AG04450 (cell line): ENCODE measurements around the gene PRG2. TPM values are rescaled to one million over a fixed set of nuclear protein-coding genes. Genes with fewer than 3 reads are reported as not detected.

Experiments
- CTCF ChIA-PET: fragments of 300-600, 350-600 bp; formaldehyde crosslinking; extraction: SDS; loops from one replicate; lab custom pipeline; 2022; ENCODE audit warnings: antibody characterized with exemption, inconsistent platforms; lab: Charles Lee
- POLR2A ChIA-PET: fragments of 350-600 bp; formaldehyde crosslinking; extraction: SDS; loops from one replicate; lab custom pipeline; 2021; ENCODE audit warnings: antibody characterized with exemption, inconsistent platforms; lab: Yijun Ruan, JAX
- DNase-seq: peaks from one replicate; pipeline ENCODE4 v3.0.0-alpha.2; 2011; ENCODE audit warnings: low read depth, low spot score
- H3K27ac ChIP-seq: one replicate; pipeline ENCODE4 v1.5.1; 2012; ENCODE audit warnings: low read depth, low read length, control low read depth
- H3K27me3 ChIP-seq: one replicate; pipeline ENCODE4 v1.6.0; 2012; ENCODE audit warnings: low read length; ENCODE audit not compliant: control insufficient read depth, insufficient read depth
- H3K4me3 ChIP-seq: 2 replicates; pipeline ENCODE4 v1.5.1; 2011; ENCODE audit warnings: mild to moderate bottlenecking, low read depth, low read length, control low read depth
- H3K9me3 ChIP-seq: 2 replicates; pipeline ENCODE4 v1.5.1; 2012; ENCODE audit warnings: low read length; ENCODE audit not compliant: control insufficient read depth, insufficient read depth
- CTCF ChIP-seq: IDR thresholded peaks from 2 replicates; pipeline ENCODE4 v1.5.1; 2011; ENCODE audit warnings: low read depth, low read length, control low read depth, inconsistent platforms
- polyA plus RNA-seq: library from polyadenylated mRNA; depleted of rRNA; stranded (reverse); fragments of >200 nt; gene quantifications from 2 replicates; pipeline ENCODE4 v1.2.3, GENCODE V29; 2011

Gene PRG2
- polyA plus RNA-seq, 1 experiment: not detected

DNA sequence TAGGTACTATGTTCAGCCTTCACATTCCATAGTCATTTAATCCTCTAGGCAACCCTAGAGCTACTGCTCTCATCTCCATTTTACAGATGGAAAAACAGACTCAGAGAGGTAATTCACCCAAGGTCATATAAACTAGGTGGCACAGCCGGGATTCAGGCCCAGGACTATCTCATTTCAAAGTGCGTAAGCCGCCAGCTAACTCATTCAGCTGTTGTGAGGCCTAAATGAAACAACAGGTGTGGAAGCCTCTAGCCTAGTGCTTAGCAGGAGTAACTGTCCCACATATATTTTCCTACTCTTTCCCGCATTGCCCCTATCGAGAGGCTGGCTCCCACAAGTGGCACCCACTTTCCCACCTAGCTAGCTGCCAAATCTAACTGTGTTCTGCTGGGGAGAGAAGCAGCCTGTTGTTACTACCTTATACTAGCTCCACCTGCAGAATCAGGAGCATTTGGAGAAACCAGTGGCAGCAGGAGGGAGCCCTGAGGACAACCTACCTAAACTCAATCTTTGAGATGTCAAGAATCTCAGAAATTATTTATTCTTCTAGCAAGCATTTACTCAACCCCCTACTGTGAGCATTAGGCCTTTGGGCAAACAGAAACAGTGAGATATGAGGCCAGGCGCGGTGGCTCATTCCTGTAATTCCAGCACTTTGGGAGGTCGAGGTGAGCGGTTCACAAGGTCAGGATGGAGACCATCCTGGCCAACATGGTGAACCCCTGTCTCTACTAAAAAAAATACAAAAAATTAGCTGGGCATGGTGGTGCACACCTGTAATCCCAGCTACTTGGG lies 30.4 kb downstream of the PRG2 start:
- POLR2A ChIA-PET: interaction anchor here (0.6 kb wide), 1 partner anchor 9 kb away, joined by 5 read pairs; no protein-coding TSS in a partner anchor
- no peaks in the 10 kb centered on the region for H3K9me3 ChIP-seq
- DNase-seq: no peak
- H3K4me3 ChIP-seq: no peak overlapping the region
- peaks cover 43% of the 10 kb centered on the region for H3K27me3 ChIP-seq
- H3K27ac ChIP-seq: no peak overlapping the region
- CTCF ChIA-PET: interaction anchor here (0.6 to 2.5 kb wide), 2 partner anchors 14 to 97 kb away, joined by 3 to 8 read pairs; no protein-coding TSS in a partner anchor
- no peak for TF ChIP-seq CTCF

GRCh38 chr11:57359396-57359795 lies 31.1 kb downstream of the PRG2 start:
- Histone ChIP-seq H3K27ac (no peak overlapping the region), H3K27me3 (peaks cover 39% of the 10 kb centered on the region), H3K9me3 (no peaks in the 10 kb centered on the region), H3K4me3 (no peak overlapping the region)
- ChIA-PET POLR2A (no interaction called here), CTCF (interaction anchor here (0.6 to 3.4 kb wide), 2 partner anchors 14 to 98 kb away, joined by 3 to 12 read pairs; no protein-coding TSS in a partner anchor)
- TF ChIP-seq CTCF: no peak
- no peak for DNase-seq

DNA sequence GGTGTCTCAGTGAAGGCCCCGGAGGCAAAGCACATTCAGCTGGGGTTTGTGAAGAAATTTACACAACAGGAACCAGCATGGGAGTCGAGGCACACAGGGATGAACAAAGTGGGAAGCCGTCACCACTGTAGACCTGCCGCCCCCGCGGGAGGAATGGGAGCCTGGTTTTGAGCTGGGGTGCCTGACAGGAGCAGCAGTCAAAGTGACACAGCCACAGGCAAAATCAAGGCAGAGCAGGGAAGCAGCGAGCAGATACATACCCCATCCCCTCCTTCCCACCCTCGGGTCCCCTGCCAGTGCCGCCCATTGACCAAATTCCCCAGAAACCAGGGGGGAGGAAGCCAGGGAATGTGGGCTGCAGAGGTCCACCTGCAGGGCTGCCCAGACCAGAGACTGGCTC lies 31.5 kb downstream of the PRG2 start:
- Histone ChIP-seq H3K9me3 (no peaks in the 10 kb centered on the region), H3K27ac (no peak overlapping the region), H3K27me3 (peaks cover 38% of the 10 kb centered on the region), H3K4me3 (no peak overlapping the region)
- no peak for DNase-seq
- POLR2A ChIA-PET: no interaction called here
- CTCF ChIA-PET: interaction anchor here (3.4 kb wide), 1 partner anchor 13 kb away, joined by 12 read pairs; no protein-coding TSS in a partner anchor
- no peak for TF ChIP-seq CTCF

DNA sequence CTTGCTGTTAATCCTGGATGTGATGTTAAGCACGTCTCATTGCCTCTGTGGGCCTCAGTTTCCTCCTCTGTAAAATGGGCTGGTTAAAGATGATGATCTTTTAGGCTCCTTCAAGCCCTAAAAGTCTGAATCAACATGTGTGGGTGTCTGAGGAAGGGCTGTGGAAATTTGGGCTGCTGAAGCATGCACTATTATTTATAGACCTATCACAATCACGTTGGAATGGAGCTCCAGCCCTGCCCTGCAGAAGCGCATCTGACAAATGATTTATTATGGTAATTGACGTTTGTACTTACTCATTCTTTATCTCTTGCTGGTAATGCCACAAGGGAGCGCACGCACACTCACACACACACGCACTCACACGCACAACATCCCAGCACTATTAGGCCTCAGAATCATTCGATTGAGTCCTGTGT lies 31.9 kb downstream of the PRG2 start:
- peaks cover 37% of the 10 kb centered on the region for H3K27me3 ChIP-seq
- no peak overlapping the region for H3K27ac ChIP-seq
- POLR2A ChIA-PET: no interaction called here
- TF ChIP-seq CTCF: no peak
- CTCF ChIA-PET: interaction anchor here (3.4 kb wide), 1 partner anchor 13 kb away, joined by 12 read pairs; no protein-coding TSS in a partner anchor
- no peak for DNase-seq
- no peaks in the 10 kb centered on the region for H3K9me3 ChIP-seq
- no peak overlapping the region for H3K4me3 ChIP-seq

- no peak for DNase-seq
- ChIA-PET CTCF (interaction anchor here (1.0 to 3.4 kb wide), 3 partner anchors 12 to 102 kb away, joined by 3 to 12 read pairs (median 4); partner anchors contain the start of gene RTN4RL2), POLR2A (no interaction called here)
- Histone ChIP-seq H3K9me3 (no peaks in the 10 kb centered on the region), H3K27ac (no peak overlapping the region), H3K27me3 (peaks cover 37% of the 10 kb centered on the region), H3K4me3 (no peak overlapping the region)
- TF ChIP-seq CTCF: no peak
These were observed 32.6 kb downstream of the PRG2 start for GRCh38 chr11:57357856-57358255.
